SHP77 treated with DMSO at 0.1 percent for 48 hours (cell line): ENCODE data around the gene PLXNB2.
"Not testable (repeated sequence)": the region's sequence is repeated elsewhere in the genome, so short reads cannot be mapped to it uniquely, and the experiment has no call there.

Experiments
- DNase-seq: peaks from one replicate; lab custom pipeline; 2025; lab: John Stamatoyannopoulos, UW

PLXNB2 gene

GRCh38 chr22:50325444-50326224 is 18.2 kb upstream of the PLXNB2 start:
- no peak for DNase-seq

GRCh38 chr22:50323900-50324299 is 16.5 kb upstream of the PLXNB2 start:
- DNase-seq, result no peak

DNA sequence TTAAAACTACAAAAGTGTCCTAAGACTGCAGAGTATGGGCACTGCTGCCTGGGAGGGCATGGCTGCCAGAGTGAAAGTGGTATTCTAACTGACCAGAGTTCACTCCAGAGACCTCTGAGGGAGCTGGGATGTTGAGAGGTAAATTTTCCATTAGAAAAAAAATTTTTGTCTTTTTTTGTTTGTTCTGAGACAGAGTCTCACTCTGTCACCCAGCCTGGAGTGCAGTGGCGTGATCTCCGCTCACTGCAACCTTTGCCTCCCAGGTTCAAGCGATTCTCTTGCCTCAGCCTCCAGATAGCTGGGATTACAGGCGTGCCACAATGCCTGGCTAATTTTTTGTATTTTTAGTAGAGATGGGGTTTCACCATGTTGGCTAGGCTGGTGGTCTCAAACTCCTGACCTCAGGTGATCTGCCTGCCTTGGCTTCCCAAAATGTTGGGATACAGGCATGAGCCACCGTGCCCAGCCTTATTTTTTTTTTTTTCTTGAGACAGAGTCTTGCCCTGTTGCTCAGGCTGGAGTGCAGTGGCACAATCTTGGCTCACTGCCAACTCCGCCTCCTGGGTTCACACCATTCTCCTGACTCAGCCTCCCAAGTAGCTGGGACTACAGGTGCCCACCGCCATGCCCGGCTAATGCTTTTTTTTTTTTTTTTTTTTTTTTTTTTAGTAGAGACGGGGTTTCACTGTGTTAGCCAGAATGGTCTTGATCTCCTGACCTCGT is 15.1 kb upstream of the PLXNB2 start:
- DNase-seq, result not testable (repeated sequence)

DNA sequence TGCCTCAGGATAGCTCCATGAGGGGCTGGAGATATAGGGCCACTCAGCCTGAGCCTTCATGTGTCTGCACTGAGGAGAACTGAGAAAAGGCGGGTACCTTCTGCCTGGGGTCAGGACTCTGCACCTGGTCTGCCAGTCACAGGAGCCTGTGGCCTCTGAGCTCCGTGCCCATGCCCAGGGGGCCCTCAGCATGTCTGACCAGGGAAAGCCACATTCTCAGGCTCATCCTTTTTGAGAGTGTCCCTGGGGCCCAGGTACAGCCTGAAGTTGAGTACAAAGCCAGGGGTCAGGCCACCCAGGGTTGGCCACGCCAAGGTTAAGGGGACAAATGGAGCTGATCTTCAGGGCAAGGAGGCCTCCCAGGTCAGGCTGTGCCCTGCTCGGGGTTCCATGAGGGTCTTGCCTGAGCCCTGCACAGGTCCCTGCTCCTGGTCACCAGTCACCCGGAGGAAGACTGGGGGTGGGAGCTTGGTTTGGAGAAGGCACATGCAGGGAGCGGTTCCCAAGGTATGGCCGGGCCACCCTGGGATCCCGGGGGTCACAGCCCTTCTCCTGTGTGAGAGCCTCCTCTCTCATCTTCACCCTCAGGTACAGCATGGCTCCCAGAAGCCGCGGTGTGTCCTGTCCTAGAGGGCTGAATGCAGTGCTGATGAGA is 13.4 kb upstream of the PLXNB2 start:
- DNase-seq, result no peak

GRCh38 chr22:50320116-50320515 is 12.7 kb upstream of the PLXNB2 start:
- DNase-seq, result no peak

DNA sequence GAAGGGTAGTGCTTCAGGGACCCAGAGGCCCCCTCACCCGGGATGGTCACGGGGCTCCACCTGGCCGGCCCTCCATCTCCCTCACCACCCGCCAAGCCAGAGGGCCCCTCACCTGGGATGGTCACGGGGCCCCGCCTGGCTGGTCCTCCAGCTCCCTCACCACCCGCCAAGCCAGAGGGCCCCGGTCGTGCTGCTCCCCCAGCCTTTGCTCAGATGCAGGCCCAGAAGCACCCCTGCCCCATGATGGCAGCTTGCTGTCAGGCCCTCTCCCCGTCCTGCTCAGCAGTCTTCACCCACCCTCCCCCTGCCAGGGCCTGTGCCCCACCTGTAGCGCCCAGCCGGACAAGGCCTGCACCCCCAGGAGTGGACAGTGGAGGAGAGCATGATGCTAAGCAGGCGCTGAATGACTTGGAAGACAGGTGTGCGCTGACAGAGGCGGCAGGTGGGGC is 12.1 kb upstream of the PLXNB2 start:
- no peak for DNase-seq

DNA sequence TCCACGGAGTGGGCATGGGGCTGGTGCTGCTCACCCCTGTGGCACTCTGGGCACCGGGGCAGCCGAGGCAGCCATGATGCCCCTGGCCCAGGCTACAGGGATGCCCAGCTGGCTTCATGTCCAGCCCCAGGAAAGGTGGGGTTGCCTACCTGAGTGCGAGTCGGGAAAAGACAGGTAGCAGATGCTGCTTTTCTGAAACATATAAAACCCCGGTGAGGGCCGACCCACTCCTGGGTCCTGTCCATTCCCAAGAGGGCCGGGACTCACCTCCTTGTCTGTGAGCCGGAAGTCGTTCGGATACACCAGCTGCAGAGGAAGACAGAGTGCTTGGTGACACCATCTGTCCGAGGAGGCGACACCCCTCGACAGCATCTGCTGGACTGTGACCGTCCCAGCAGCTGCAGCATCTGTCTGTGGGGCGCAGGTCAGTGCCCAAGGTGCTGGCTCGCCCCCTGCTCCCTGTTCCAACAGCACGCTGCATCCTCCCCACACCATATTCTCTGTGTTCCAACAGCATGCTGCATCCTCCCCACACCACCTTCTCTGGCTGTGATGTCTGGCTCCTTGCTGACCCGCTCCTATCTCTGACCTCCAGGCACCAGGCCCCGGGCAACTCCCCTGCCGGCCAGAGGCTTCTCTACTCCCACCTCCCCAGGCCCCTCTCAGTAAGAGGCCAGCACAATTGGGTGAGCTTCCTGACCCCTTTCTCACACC is 11.4 kb upstream of the PLXNB2 start:
- DNase-seq, result no peak

DNA sequence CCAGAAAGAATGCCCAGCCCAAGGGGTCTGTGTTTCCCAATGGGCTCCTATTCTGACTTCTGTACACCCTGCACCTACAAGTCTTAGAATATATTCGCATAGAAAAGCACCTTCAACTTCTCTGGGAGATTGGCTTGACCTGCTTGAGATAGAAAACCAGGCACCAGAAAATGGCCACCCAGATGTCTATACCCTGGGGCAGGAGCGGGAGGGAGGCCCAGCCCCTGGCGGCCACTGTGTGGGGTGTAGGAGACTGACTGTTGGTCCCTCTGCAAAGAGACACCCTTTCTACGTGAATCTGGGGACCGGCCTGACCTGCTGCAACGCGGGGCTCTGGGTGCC is 10.9 kb upstream of the PLXNB2 start:
- DNase-seq, result no peak

- no peak for DNase-seq
Measured at GRCh38 chr22:50317674-50318073, 10.2 kb upstream of the PLXNB2 start.

- no peak for DNase-seq
Measured at GRCh38 chr22:50317178-50317577, 9.7 kb upstream of the PLXNB2 start.

DNA sequence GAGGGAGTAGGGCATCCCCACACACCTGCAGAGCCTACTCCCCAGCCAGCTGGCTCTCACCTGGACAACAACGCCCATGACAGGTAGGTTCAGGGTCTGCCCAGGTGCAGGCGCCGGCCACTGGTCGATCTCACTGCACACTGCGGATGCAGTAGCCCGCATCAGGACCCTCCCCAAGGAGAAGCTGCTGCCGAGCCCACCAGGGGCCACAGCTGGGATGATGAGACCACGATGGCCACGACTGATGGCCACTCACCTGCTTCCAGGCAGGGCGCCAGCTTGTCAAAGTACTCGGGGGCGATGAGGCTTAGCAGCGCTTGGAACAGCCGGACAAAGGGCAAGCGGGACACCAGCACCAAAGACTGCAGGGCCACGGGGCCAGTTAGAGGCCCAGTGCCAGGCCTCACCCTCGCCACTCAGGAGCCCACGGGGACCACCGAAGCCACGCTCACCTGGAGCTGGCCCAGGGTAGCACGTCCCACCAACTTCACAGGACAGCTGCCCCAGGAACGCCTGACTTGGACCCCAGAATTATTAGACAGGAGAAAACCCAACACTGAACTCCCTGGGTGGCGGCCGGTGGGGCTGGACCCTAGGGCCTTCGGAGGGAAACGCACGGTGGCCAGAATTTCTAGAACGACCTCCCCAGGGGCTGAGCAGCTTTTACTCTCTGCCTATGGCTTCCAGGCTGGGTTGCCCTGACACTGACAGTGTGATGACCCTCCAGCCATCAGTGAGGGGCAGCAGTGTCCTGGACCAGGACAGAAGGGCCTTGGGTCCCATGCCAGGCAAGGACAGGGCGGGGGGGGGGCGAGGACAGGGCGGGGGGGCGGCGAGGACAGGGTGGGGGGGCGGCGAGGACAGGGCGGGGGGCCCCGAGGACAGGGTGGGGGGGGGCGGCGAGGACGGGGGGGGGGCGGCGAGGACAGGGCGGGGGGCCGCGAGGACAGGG is 8.9 kb upstream of the PLXNB2 start:
- DNase-seq, result no peak

- no peak for DNase-seq
Measured at GRCh38 chr22:50315289-50316113, 8.1 kb upstream of the PLXNB2 start.

DNA sequence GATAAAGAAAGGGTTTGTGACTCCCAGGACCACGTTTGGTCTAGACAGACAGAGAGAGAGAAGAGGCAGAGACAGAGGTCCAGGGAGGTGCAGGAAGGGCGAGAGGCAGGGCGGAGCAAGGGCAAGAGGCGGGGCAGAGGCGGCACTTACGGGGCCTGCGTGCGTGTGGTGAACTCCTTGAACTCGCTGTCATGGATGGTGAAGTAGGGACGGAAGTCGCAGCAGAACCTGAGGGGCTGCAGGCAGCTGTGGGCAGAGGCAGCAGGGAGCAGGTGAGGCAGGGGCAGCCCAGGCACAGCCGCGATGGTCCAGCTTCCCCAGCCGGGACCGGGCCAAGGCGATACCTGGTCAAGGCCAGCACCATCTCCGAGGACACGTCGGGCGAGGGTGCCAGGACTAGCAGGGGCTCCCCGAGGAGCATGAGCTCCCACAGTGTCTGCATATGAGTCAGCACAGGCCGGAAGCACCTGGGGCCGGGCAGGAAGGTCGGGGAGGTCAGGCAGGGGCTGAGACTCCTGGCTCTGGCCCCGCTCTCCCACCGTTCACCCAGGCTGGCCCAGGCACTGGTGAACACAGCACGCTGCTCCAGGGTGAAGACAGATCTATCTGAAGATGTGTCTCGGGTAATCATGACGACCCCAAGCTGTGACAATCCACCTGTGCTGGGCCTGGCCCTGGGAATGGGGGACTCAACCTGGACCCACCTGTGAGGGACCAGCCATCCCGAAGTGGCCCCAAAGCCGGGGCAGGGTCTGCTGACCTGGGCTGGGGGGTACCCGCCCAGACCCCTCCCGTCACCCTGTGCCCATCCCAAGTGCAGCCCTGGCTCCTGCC is 7.2 kb upstream of the PLXNB2 start:
- no peak for DNase-seq

DNA sequence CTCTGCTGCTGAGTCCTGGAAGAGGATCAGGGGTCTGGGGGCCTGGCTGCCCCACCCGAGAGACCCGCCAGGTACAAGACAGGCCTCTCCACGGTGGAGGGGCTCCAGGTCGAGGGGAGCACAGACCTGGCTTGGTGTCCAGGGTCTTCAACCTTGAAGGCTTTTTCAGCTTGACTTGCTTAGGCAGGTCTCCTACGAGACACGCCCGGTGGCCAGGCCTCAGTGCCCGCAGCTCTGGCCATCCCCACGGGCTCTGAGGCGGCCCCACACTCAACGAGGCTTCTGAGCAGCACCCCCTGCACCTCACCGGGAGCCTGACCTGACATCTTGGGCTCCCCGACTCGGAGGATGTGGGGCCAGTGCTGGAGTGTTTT is 6.6 kb upstream of the PLXNB2 start:
- DNase-seq, result no peak

DNA sequence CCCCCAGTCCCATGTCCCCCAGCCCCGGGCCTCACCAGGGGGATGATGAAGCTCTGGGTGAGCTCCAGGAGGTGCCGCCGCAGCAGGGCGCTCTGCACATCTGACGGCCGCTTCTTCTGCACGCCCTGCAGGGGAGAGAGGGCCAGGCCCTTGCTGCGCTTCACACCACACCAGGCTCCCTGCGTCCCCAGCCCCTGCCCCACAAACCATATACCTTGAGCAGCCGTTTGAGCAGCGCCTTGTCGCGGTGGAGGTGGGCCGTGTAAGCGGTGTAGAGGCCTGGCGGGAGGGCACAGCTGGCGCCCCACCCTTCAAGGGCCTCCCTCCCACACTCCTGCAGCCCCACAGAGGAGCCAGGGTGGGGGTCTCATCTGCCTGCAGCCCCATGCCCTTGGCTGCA is 6.2 kb upstream of the PLXNB2 start:
- no peak for DNase-seq

DNA sequence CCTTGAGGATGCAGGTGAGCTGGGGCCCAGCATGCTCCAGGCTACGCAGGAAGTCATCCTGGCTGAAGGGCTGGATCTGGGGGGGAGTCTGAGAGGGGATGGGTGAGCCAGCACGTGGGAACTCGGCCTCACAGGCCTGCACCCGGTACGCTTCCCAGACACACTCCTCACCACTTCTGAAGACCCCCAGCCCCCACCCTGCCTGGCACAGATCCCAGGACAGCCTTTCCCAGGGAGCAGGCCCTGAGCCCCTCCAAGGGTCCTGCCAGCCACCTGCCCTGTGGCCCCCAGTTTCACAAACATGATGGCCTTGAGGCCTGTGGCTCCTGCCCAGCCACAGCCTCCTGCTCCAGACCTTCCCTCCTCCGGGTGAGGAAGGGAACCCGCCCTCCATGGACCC is 5.6 kb upstream of the PLXNB2 start:
- no peak for DNase-seq

GRCh38 chr22:50312371-50312770 is 4.9 kb upstream of the PLXNB2 start:
- DNase-seq, result no peak

DNA sequence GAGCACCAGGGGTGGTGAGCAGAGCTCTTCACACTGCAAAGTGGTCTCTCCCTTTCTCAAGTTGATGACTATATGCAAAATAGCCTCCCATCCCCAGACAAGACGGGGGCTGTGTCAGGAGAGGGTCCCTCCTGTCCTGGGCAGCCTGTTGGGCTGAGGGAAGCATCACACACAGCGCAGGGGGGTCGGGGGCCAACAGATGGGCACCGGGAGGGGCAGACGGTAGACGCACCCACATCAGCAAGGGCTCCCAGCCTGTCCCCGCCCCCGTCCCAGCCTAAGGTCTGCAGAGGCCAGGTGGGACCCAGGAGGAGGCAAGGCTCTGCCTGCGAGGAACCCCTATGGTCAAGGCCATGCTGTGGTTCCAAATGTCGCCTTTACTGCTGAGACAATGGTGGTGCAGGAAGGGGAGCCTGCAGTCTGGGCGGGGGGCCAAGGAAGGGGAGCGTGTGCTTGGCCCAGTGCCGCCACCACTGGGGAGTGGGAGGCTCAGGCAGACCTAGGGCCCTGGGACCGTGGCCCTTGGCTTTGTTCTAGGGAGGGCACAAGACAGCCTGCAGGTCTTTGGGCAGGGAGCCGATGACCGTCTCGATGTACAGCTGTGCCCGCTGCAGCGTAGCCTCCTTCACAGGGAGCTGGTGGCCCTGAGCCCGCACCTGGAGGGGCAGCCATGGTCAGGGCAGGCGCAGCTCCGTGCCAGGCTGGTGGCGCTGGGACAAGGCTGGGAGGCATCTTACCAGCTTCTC is 4.3 kb upstream of the PLXNB2 start:
- DNase-seq, result no peak

DNA sequence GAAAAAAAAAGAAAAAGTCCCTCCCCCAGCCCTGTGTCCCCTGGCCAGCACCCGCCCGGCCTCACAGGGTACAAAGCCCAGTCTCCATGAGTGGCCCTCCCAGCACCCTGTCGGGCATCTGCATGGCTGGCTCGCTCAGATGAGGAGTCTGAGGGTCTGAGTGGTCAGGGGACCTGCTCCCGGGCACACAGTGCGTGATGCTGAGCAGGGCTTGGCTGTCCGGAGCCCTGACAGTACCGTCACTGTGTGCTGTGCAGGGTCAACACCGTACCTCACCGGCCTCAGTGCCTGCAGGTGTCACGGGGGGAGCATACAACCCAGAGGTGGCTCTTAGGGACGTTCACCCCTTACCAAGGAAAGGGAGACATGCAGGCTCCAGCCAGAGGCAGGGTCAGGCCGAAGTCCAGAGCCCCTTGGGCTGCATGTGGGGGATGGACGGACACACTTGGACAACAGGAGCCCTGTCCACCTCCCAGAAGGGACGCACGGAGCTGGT is 3.6 kb upstream of the PLXNB2 start:
- DNase-seq, result no peak
